Thyroid gland (tissue), 4 donors: ENCODE results near the gene CDYL.

Experiments
- CTCF ChIP-seq, 6 experiments: fragments of 200-600 bp in 3 of 6; fragments of 450-650 bp in 3 of 6; sonication (generic) in 3 of 6; IDR thresholded peaks; one replicate each; pipeline ENCODE4 v1.5.1; 2016 to 2019; ENCODE audit warnings: antibody characterized with exemption in 6 of 6, mild to moderate bottlenecking in 2 of 6, inconsistent platforms in 1 of 6, moderate library complexity in 1 of 6
- POLR2A ChIP-seq, 2 donors: fragments of 450-650 bp; IDR thresholded peaks; one replicate each; pipeline ENCODE4 v1.6.1; 2017; ENCODE audit warnings: antibody characterized with exemption in 2 of 2, mild to moderate bottlenecking in 2 of 2, moderate library complexity in 1 of 2

GRCh38 chr6:4920914-4921410 lies 144.8 kb downstream of the CDYL start:
- no peak for TF ChIP-seq CTCF (IDR thresholded peaks at IDR 0.05)
- no peak for TF ChIP-seq POLR2A (IDR thresholded peaks at IDR 0.05)
